GM18508 (cell line): ENCODE results near the gene GLMP.

Experiments
- ATAC-seq: cut with Tn5 transposase; IDR thresholded peaks from one replicate; pipeline ENCODE4 v1.9.1; 2021; ENCODE audit warnings: moderate number of reproducible peaks; ENCODE audit not compliant: insufficient read depth, unreplicated experiment

Gene GLMP

GRCh38 chr1:156291226-156292061, 4.0 kb downstream of the GLMP start:
- no peak for ATAC-seq

- no peak for ATAC-seq
These were observed 5.6 kb downstream of the GLMP start for GRCh38 chr1:156289857-156290256.

- no peak for ATAC-seq
These were observed 9.4 kb downstream of the GLMP start for GRCh38 chr1:156286061-156286460.

- ATAC-seq: no peak
These were observed 10.0 kb downstream of the GLMP start for GRCh38 chr1:156285437-156285836.

- ATAC-seq: no peak
These were observed 10.7 kb downstream of the GLMP start for GRCh38 chr1:156284757-156285156.

- ATAC-seq: no peak
These were observed 11.4 kb downstream of the GLMP start, which contains the start of gene TMEM79 for GRCh38 chr1:156284112-156284511. TSS of gene TMEM79 (plus strand) at chr1:156284325. CDS start at chr1:156285227, 902 bp downstream.

GRCh38 chr1:156283521-156283920, 12.0 kb downstream of the GLMP start:
- ATAC-seq: no peak

GRCh38 chr1:156282479-156283222, 12.8 kb downstream of the GLMP start, which contains the start of gene SMG5:
TSS of gene SMG5 (minus strand) at chr1:156282825. CDS start at chr1:156282680, 145 bp downstream.
- peak; percentile 54 for ATAC-seq

GRCh38 chr1:156281693-156282478, 13.6 kb downstream of the GLMP start:
- peak; percentile 4 for ATAC-seq

GRCh38 chr1:156281281-156281680, 14.2 kb downstream of the GLMP start:
- no peak for ATAC-seq

- ATAC-seq: no peak
These were observed 15.6 kb downstream of the GLMP start for GRCh38 chr1:156279837-156280236.

- no peak for ATAC-seq
These were observed 18.5 kb downstream of the GLMP start for GRCh38 chr1:156276966-156277381.

GRCh38 chr1:156276532-156276931, 18.9 kb downstream of the GLMP start:
- no peak for ATAC-seq

GRCh38 chr1:156270314-156270713, 25.2 kb downstream of the GLMP start:
- ATAC-seq: no peak

GRCh38 chr1:156268336-156268735, 27.1 kb downstream of the GLMP start:
- no peak for ATAC-seq

GRCh38 chr1:156266051-156266450, 29.4 kb downstream of the GLMP start:
- no peak for ATAC-seq

- no peak for ATAC-seq
These were observed 32.2 kb downstream of the GLMP start for GRCh38 chr1:156263288-156263655.

GRCh38 chr1:156262461-156263287, 32.8 kb downstream of the GLMP start:
- ATAC-seq: no peak

GRCh38 chr1:156260896-156261295, 34.6 kb downstream of the GLMP start:
- ATAC-seq: no peak

- ATAC-seq: no peak
These were observed 35.7 kb downstream of the GLMP start for GRCh38 chr1:156259805-156260204.
